OCI-M1 (cell line): ENCODE results near the gene CYP39A1.

Source experiments
- DNase-seq: peaks from one replicate; lab custom pipeline; 2025; lab: John Stamatoyannopoulos, UW

CYP39A1 gene

DNA sequence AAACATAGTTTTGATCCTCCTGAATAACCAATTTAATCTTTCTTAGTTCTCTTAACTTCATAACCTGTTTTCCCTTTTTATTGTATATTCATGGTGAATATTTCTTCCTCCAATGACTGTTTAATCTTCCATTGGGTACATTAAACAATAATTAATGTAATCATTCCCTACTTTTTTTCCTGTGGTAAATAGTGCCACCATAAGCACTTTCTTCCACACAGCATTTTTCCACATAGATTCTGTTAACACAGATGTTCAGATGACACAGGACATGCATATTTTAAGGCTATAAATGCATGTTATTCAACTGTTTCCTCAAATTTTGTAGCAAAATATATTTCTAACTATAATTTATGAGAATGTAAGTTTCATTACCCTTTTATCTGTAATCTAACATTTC lies 61.9 kb downstream of the CYP39A1 start:
- no peak for DNase-seq

DNA sequence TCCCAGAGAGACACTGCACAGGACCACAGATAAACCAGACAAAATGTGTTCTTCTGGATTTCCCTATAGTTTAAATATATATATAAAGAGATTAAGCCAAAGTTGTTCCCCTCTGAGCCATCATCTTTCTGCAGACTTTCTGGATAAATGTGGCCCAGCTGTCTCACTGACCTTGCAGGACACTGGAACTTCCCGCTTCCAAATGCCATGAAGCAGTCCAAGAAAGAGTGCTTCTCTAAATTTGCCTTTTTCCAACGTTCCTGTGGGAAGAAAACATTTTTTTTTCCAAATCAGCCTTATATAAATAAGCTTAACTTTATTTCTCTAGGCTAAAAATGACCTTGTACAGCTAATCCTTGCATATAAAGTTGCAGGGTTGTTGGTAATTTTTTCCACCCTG lies 65.7 kb downstream of the CYP39A1 start:
- no peak for DNase-seq

DNA sequence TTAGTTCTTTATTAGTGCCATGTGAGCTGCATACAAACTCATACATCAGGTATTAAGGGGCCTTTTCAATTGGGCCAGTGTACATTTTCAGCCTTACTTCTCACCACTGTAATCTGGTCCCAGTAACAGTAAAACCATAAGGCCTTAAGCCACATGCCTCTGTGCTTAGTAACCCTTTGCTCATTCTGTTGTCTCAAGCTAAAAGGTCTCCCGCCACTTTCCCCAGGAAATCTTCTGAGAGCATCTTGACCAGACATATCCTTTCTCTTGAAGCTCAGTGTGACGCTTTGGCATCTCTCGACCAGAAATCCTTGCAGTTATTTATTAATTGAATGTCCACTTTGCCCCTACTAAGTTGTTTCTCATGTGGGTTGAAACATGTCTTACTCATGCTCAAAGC lies 68.0 kb downstream of the CYP39A1 start:
- DNase-seq: no peak

DNA sequence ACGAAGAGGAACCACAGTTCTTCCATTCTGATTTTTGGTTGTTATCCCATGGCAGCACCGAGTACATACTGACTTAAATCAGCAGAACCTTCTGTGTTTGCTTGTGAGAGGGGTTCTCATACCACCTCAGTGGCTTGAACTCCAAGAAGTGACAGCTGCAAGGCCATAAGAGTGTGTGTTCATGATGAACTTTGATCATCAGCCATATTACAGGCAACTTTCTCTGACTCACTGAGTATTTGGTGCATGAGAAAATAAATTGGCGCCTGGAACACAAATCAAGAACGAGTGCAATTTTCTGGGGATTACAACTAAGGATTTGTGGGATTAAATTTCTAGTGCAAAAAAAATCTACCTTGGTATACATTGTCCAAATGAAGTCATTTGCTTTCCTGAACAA lies 68.9 kb downstream of the CYP39A1 start:
- DNase-seq: no peak

DNA sequence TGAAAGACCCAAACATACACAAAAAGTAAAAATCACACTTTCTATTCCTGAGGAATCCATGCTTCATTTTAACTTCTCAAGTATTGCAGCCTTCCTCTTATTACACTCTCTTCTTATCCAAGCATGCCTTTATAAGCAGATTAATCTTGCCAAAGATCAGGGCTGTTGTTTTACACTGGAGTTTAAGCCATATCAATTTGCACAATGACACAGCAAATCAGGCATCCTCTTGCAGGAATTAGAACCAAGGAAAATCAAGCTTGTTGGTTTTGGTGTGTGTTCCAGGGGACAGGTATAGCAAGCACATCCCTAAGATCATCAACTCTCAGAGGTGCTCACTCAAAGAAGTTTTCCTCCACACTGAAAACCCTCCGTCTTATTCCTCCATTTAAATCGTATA lies 69.5 kb downstream of the CYP39A1 start:
- no peak for DNase-seq

DNA sequence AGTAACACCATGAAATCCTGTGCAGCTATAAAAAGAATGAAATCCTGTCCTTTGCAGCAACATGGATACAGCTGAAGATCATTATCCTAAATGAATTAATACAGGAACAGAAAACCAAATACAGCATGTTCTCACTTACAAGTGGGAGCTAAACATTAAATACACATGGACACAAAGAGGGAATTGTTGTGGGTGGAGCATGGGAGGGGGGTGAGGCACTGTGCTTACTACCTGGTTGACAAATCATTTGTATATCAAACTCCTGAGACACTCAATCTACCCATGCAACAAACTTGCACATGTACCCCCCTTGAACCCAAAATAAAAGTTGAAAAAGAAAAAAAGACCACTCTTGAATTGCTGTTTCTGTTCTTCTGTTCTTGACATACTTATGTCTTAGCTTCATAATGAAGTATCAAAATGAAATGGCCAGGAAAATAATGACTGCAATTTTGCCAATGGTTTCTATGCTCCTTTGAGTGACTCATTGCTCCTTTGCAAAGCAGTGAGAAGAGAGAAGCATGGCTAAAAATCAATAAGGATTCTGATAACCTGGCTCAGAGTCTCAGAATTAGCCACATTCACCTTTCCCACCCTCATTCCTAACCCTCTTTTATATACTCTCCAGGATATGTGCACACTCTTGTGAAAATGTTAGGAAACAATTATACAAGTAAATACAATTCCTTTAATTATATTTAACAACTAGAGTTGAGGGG lies 71.0 kb downstream of the CYP39A1 start:
- no peak for DNase-seq

DNA sequence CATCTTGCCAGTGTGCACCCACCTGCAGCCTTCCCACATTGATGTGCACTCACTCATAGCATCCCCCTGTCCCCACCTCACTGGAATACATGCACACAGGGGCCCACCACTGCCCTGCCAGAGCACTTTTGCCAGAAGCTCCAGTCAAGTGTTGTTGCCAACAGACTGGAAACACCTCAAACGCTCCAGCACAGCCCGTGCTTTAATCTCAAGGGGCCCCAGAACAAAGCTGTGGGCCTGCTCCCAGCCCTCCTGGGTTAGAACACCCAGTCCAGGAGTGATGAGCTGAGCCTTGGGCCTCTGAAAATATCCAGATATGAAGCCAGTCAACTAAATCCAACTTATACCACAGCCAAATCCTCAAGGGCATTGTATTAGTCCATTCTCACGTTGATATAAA lies 77.1 kb downstream of the CYP39A1 start:
- no peak for DNase-seq

DNA sequence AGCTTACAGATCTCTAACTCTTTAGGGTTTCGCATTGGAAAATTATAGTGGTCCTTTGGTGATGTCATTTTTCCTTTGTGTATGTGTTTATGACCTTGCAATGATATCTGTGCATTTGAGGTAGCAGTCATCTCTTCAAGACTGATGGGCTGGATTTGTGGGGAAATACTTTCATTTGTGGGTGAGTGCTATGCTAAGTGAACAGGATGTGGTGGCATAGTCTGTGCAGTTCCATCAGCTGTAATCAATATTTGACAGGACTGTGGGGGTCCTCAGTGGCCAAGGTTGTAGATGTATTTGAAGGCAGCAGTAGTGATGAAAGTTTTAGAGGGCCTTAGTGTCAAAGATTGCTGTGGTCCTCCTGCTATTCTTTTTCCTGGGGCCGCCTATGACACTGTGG lies 79.5 kb downstream of the CYP39A1 start:
- DNase-seq: no peak

DNA sequence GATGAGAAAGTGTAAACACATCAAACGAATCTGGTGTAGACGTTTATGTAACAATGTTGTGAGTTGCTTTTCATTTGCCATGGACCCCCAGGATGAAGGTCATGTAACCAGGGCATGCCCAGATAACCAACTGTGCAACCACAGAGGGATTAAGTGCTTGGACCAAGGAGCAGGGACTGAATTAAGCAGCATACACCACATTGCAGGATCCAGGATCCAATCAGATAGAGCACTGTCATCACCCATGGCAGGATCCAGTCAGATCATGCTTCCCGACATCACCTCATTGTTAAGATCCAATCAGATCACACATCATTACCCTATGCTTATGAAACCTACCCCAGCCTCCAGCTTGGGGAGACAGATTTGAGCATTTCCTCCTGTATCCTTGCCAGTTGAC lies 87.1 kb downstream of the CYP39A1 start:
- DNase-seq: no peak

DNA sequence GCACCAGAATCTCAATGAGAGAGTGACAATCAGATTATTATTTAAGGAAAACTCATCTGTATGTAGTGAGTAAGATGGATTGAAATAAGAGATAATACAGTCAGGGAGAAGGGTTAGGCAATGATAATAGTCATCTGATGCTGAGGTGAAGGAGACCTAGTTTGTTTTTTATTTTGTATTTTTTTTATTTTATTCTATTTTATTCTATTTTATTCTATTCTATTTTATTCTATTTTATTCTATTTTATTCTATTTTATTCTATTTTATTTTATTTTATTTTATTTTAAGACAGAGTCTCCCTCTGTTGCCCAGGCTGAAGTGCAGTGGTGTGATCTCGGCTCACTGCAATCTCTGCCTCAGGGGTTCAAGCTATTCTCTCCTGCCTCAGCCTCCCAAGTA lies 88.7 kb downstream of the CYP39A1 start:
- DNase-seq: no peak

DNA sequence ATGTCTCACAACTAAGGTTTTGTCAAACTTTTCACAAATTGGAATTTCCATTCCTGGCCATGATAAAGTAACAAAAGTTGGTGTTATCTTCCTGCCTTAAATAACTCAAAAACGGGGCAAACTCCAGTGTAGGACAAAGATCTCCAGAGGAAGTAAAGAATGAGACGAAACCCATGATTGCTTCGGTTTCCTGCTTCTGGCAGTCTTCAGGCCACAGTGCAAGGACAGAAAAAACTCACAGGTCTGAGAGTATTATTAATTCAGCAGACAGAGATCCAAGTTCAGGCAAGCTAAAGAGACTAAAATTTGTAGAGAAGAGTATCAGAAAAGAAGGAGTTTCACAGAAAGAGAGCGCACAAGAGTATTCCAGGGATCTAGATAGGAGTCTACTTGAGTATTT lies 96.6 kb downstream of the CYP39A1 start:
- DNase-seq: no peak

DNA sequence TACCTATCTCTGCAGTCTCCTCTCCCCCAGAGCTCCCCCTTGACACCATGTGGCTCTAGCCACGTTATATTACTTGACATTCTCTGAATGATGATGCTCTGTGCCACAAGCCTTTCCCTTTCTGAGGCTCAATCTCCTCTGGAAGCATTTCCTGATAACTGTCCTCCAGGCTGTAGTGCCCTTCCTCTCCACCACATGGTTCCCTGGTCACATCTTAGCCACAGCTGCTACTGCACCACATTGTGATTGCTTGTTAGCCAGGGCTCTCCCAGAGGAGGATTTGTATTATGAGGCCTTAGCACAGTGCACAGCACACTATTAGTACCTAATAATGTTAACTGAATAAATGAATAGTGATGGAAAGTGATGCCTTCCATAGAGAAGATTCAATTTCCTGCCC lies 97.5 kb downstream of the CYP39A1 start:
- DNase-seq: no peak

DNA sequence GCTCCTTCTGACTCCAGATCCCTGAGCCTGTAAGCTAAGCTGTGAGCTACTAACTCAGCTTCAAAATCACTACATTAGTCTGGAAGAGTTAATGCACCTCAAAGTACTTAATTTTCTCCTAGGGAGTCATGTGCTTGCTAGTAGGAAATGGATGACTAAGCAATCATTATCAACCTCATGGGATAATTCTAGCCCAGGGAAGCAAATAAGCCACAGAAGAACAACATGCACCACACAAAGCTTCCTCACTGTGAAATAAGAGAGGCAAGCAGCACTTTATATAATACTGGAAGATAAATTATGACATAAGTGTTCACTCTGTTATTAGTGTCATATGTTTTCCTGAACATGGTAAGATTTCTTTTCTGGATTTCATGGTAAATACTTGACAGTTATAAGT lies 103.5 kb downstream of the CYP39A1 start:
- DNase-seq: no peak

DNA sequence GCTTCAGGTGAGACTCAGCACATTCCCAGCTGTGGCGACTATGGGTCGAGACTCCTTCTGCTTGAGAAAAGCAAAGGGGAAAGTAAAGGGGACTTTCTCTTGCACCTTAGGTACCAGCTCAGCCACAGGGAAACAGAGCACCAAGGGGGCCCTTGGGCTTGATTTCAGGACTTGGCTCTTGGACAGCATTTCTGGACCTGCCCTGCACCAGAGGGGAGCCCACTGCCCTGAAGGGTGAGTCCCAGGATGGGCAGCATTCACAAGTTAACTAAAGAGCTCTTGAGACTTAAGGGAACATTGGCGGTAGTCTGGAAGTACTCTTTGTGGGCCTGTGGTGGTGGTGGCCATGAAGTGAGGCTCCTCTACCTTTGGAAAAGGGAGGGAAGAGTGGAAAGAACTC lies 111.1 kb downstream of the CYP39A1 start:
- DNase-seq: no peak

DNA sequence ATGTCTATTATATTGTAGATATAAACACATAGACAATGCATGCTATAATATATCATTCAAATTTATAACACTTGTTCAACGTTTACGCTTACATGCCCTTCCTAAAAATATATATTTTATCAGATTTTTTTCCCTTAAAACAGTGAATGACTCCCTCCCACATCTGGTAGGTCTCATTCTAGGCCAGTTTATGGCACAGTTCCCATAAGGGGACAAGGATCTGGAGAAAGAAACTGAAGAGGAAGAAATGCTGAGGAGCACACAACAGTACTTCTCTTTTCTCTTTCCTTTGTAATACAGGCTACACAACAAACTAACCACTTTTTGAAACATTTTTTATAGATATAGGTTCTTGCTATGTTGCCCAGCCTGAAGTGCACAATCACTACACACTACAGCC lies 112.8 kb downstream of the CYP39A1 start:
- DNase-seq: no peak

DNA sequence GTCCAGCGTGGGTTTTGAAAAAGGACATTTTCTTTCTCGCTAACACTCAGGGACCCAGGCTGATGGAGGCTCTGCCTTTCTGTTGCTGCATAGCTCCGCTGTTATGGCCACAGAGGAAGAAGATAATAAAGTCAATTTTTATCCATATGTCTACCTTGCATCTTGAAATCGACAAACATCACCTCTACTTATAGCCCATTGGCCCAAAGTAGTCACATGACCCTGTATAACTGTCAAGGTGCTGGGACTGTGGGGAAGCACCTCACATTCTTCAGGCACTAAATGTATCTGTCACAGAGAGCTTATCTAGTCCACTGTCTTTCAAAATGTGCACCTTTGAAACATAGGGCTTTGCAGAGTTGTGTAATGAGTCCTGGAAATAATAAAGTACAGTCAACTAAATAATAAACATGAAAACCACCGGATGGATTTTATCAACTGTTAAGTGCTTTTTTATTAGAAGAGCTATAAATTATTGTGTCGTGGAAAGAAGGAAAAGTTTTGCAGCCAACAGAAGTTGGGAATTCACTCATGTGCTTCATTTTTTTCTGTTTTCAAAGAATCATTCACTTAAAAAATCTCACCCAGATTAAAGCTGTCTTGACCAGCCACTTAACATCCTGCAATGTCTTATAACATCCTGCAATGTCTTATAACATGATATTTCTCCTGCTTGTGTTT lies 113.7 kb downstream of the CYP39A1 start:
- no peak for DNase-seq

DNA sequence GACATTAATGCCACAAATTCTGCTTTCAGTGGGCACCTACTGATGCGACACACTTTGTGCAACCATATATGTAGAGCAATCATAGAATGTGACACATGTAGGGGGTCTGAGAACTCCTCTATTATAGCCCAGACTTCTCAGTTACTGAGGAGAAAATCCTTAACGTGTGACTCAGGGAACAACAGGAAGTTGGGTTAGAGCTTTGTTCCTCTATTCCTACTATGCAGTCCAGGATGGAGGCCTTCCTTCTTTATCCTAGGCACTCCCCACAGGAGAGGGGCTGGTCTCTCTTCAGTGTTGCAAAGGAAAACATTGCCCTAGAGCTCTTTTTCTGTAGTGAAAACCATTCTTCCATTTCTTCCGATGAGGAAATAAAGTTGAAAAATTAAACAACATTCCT lies 121.7 kb downstream of the CYP39A1 start:
- no peak for DNase-seq

DNA sequence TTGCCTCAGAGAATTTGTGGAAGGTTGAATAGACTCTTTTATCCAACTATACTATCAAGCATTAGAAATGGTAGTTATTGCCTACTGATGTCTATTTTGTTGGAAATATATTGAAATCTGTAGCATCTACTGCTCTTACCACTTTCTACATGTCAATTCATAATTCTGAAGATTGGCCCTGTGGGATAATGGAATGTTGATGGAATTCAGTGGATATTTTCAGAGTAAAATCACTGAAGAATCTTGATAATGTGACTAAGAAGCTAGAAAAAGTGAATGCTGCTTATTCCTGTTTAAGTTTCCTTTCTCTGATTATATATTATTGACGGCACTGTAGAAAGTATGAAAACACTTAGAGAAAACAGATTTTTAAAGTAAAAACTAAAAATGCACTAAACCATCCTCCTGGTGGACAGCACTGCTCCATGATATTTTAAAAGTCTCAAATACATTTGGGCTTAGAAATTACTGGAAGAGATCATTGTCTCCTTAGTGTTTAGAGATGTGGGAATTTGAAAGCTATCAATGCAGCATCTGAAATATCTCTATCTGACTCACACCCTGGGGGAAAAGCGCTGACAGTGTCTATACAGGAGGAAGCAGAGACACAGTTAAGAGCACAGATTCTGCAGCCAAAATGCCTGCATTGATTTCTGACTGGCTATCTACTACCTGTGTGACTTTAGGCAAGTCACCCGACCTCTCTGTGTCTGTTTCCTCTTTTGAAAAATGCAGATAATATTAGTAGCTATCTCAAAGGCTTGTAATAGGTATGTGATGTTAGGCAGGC lies 123.5 kb downstream of the CYP39A1 start:
- no peak for DNase-seq

DNA sequence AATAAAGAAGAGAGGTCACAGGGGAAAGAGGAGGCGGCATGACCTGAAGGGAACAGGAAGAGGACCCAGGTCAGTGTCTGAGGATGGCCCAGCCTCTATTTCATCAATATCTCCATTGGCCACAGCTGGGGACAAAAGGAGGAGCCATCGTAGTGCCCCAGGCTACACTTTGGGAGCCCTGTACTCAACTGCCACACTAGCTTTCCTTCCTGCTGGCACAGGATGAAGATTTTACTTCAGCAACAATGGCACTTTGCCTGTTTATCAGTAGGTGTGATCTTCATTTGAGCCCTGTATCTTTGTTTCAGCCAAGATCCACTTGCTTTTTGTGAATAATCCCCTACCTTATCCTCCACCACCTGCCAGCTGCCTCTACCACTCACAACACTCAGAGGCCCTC lies 126.0 kb downstream of the CYP39A1 start:
- DNase-seq: no peak

DNA sequence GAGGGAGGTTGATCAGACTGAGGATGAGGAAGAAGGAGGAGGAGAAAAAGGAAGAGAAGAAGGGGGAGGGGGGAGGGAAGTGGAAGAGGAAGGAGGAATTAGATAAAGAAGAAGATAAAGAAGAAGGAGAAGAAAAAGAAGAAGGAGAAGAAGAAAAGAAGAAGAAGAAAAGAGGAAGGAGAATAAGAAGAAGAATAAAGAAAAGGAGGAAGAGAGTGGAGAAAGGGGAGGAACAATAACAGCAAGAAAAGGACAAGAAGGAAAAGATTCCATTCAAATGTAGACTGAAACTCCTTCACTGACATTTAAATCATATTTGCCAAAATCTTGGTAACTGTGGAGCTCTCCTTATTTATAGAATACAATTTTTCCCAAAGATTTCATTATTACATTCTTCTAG lies 127.0 kb downstream of the CYP39A1 start:
- no peak for DNase-seq

DNA sequence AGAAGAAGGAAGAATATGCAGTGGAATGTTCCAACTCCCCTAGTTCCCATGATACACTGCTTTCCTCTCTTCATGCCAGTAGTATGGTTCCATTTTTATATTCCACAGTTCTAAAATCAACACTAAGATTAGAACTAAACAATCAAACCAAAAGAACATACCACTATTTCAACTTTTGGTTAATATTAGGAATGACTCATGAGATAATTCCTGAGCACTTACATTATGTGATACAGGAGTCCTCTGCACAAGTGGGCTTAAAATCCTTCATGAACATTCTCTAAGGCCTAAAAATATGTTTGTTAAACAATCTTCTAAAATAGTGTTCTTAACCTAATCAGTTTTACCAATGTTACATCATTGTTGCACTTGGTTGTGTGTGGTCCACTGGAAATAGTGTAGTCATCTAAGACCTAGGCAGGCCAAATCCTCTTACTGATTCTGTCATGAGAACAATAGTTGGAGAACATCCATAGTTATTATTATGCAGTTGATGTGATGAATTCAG lies 131.1 kb downstream of the CYP39A1 start:
- DNase-seq: no peak

DNA sequence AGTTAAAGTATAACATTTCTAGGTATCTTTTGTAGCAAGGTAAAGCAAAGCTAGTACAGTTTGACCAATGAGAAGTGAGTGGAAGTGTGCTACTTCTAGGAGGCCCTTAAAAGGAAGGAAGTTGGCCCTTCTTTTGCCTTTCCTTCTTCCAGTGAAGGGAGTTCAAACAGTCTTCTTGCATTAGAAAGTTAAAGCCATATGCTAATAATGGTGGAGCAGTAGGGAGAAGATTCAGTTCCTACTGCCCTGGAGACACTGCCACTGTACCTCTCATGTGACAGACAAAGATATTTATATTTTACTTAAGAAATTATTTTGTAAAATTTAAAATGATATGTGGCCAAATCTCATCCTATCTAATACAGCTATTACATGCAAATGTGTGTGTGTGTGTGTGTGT lies 135.4 kb downstream of the CYP39A1 start:
- DNase-seq: no peak

DNA sequence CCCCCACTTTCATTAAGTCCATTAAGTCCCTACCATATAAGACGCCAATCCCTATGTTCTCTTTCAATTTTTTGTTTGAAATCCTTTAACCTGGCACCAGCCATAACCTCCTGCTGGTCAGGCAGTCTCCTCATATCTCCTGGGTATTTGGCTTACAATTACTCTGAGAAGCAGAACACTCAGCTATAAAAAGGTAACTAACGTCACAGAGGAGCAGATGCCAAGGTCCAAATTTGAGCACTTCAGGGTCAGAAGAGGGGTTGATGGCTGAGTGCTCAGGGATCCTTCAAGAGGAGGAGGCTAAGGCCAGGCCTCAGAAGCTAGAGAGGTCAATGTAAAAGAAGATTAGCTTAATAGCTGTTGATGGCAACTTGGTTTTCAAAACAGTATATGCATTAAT lies 139.1 kb downstream of the CYP39A1 start:
- no peak for DNase-seq
